Tibial artery (tissue), 4 donors: ENCODE measurements around the gene RNF223.
"Not testable (repeated sequence)": the region's sequence is repeated elsewhere in the genome, so short reads cannot be mapped to it uniquely, and the experiment has no call there.

Experiments used
- DNase-seq, 2 donors: peaks; one replicate each; pipeline ENCODE4 v3.0.0-alpha.2; 2019
- H3K27ac ChIP-seq, 2 donors: fragments of 200-600 bp; sonication (generic) in 1 of 2; 1 replicate in 1 of 2; 2 replicates in 1 of 2; pipeline ENCODE4 v1.5.1; 2018 to 2019; ENCODE audit warnings: mild to moderate bottlenecking in 1 of 2
- H3K27me3 ChIP-seq, 2 donors: fragments of 200-600 bp; sonication (generic) in 1 of 2; one replicate each; pipeline versions ENCODE4 v1.5.1 to v1.6.0; 2016 to 2019
- H3K36me3 ChIP-seq, 3 donors: fragments of 200-600 bp; sonication (generic) in 2 of 3; one replicate each; pipeline ENCODE4 v1.5.1; 2016 to 2019; ENCODE audit warnings: mild to moderate bottlenecking in 2 of 3
- H3K4me1 ChIP-seq, 4 donors: fragments of 200-600 bp; sonication (generic) in 2 of 4; 1 replicate in 3 of 4; 2 replicates in 1 of 4; pipeline ENCODE4 v1.5.1; 2016 to 2019
- H3K4me3 ChIP-seq, 2 donors: fragments of 200-600 bp; sonication (generic) in 1 of 2; 1 replicate in 1 of 2; 2 replicates in 1 of 2; pipeline ENCODE4 v1.5.1; 2018 to 2019; ENCODE audit warnings: mild to moderate bottlenecking in 2 of 2
- H3K9me3 ChIP-seq, 3 donors: fragments of 200-600 bp; sonication (generic) in 1 of 3; one replicate each; pipeline ENCODE4 v1.5.1; 2016 to 2019
- CTCF ChIP-seq, 2 experiments: fragments of 200-600 bp in 1 of 2; fragments of 450-650 bp in 1 of 2; IDR thresholded peaks; one replicate each; pipeline ENCODE4 v1.5.1; 2017 to 2019; ENCODE audit warnings: antibody characterized with exemption in 2 of 2, mild to moderate bottlenecking in 1 of 2, moderate library complexity in 1 of 2
- intact Hi-C: fragments of 100-400 bp; cut with DNase I; formaldehyde crosslinking; loops from one replicate; pipeline ENCODE4 v1.15.0; 2023; ENCODE audit warnings: low total_unique reads

Gene RNF223

GRCh38 chr1:1058088-1058905 lies 15.8 kb downstream of the RNF223 start:
- H3K4me1 ChIP-seq = peaks cover 0 to 29% (median 17%) of the 10 kb centered on the region in 4 donors
- H3K9me3 ChIP-seq = no peaks in the 10 kb centered on the region
- peaks cover 0 to 70% of the 10 kb centered on the region in 2 donors for H3K27me3 ChIP-seq
- H3K36me3 ChIP-seq = peaks cover 0 to 22% (median 6%) of the 10 kb centered on the region in 3 donors
- DNase-seq = no peak
- no peak for TF ChIP-seq CTCF (IDR thresholded peaks at IDR 0.05)
- no peak overlapping the region for H3K27ac ChIP-seq
- intact Hi-C loops = no loop called here
- no peak overlapping the region for H3K4me3 ChIP-seq

- intact Hi-C loops, H3K9me3 ChIP-seq, DNase-seq, H3K27ac ChIP-seq, H3K4me3 ChIP-seq: not testable (repeated sequence)
- H3K27me3 ChIP-seq = peaks cover 0 to 64% of the 10 kb centered on the region in 2 donors
- peaks cover 0 to 28% (median 6%) of the 10 kb centered on the region in 3 donors for H3K36me3 ChIP-seq
- H3K4me1 ChIP-seq = peaks cover 0 to 29% (median 17%) of the 10 kb centered on the region in 4 donors
Observed at GRCh38 chr1:1057769-1058087, 16.4 kb downstream of the RNF223 start.

- intact Hi-C loops = no loop called here
- DNase-seq = no peak
- Histone ChIP-seq H3K27ac (no peak overlapping the region), H3K36me3 (peaks cover 0 to 41% (median 15%) of the 10 kb centered on the region in 3 donors), H3K4me3 (no peak overlapping the region), H3K9me3 (no peaks in the 10 kb centered on the region), H3K27me3 (peaks cover 0 to 48% of the 10 kb centered on the region in 2 donors), H3K4me1 (peaks cover 0 to 24% (median 17%) of the 10 kb centered on the region in 4 donors)
- TF ChIP-seq CTCF (IDR thresholded peaks at IDR 0.05) = no peak
Observed at GRCh38 chr1:1055841-1056736, 18.0 kb downstream of the RNF223 start.

GRCh38 chr1:1054971-1055370 lies 19.1 kb downstream of the RNF223 start:
- Histone ChIP-seq H3K36me3 (peaks cover 0 to 52% (median 20%) of the 10 kb centered on the region in 3 donors), H3K27me3 (peaks cover 0 to 37% of the 10 kb centered on the region in 2 donors), H3K4me1 (peaks cover 0 to 18% (median 16%) of the 10 kb centered on the region in 4 donors), H3K9me3 (no peaks in the 10 kb centered on the region), H3K27ac (no peak overlapping the region), H3K4me3 (no peak overlapping the region)
- DNase-seq = no peak
- intact Hi-C loops = no loop called here
- no peak for TF ChIP-seq CTCF (IDR thresholded peaks at IDR 0.05)

- intact Hi-C loops = no loop called here
- Histone ChIP-seq H3K4me1 (peaks cover 0 to 10% (median 8%) of the 10 kb centered on the region in 4 donors), H3K27me3 (peaks cover 0 to 29% of the 10 kb centered on the region in 2 donors), H3K36me3 (peaks cover 0 to 60% (median 20%) of the 10 kb centered on the region in 3 donors), H3K4me3 (no peak overlapping the region), H3K9me3 (no peaks in the 10 kb centered on the region), H3K27ac (no peak overlapping the region)
- no peak for TF ChIP-seq CTCF (IDR thresholded peaks at IDR 0.05)
- DNase-seq = no peak
Observed at GRCh38 chr1:1054099-1054700, 19.9 kb downstream of the RNF223 start.
